Muscle layer of colon (tissue), 2 donors: ENCODE results near the gene COBLL1.

Source experiments
- H3K27ac ChIP-seq: one replicate; pipeline ENCODE4 v1.7.0; 2013; ENCODE audit warnings: low read depth, mild to moderate bottlenecking, low read length, moderate library complexity
- H3K27me3 ChIP-seq, 2 donors: one replicate each; pipeline ENCODE4 v1.7.0; 2013; ENCODE audit warnings: low read length in 2 of 2, mild to moderate bottlenecking in 2 of 2; ENCODE audit not compliant: insufficient read depth in 2 of 2, control insufficient read depth in 1 of 2
- H3K36me3 ChIP-seq: one replicate; pipeline ENCODE4 v1.7.0; 2013; ENCODE audit warnings: mild to moderate bottlenecking, low read length; ENCODE audit not compliant: insufficient read depth
- H3K4me1 ChIP-seq: one replicate; pipeline ENCODE4 v1.7.0; 2013; ENCODE audit warnings: mild to moderate bottlenecking, low read length; ENCODE audit not compliant: insufficient read depth
- H3K4me3 ChIP-seq, 2 donors: one replicate each; pipeline ENCODE4 v1.7.0; 2013; ENCODE audit warnings: low read length in 2 of 2, low read depth in 1 of 2, mild to moderate bottlenecking in 1 of 2, moderate library complexity in 1 of 2
- H3K9ac ChIP-seq: one replicate; pipeline ENCODE4 v1.7.0; 2013; ENCODE audit warnings: low read length
- H3K9me3 ChIP-seq: one replicate; pipeline ENCODE4 v1.7.0; 2013; ENCODE audit warnings: mild to moderate bottlenecking, low read length
- donor health status: abdominal sarcoma.
- donor health status: Adenocarcinoma of cecum.

The COBLL1 gene

GRCh38 chr2:164780611-164781178 lies 60.9 kb downstream of the COBLL1 start:
- H3K9ac ChIP-seq = no peak overlapping the region
- H3K4me1 ChIP-seq = peaks cover 21% of the 10 kb centered on the region
- no peak overlapping the region for H3K27ac ChIP-seq

GRCh38 chr2:164779383-164780057 lies 62.1 kb downstream of the COBLL1 start:
- no peaks in the 10 kb centered on the region for H3K27me3 ChIP-seq
- H3K9ac ChIP-seq = no peak overlapping the region
- no peaks in the 10 kb centered on the region for H3K36me3 ChIP-seq
- peaks cover 13% of the 10 kb centered on the region for H3K4me1 ChIP-seq
- no peaks in the 10 kb centered on the region for H3K9me3 ChIP-seq
- H3K27ac ChIP-seq = no peak overlapping the region
- H3K4me3 ChIP-seq = no peak overlapping the region

More at GRCh38 chr2:164780611-164781178, 60.9 kb downstream of the COBLL1 start:
- H3K36me3 ChIP-seq = no peaks in the 10 kb centered on the region
- no peaks in the 10 kb centered on the region for H3K9me3 ChIP-seq
- H3K27me3 ChIP-seq = no peaks in the 10 kb centered on the region
- no peak overlapping the region for H3K4me3 ChIP-seq

GRCh38 chr2:164778723-164779122 lies 62.9 kb downstream of the COBLL1 start:
- Histone ChIP-seq H3K27ac (no peak overlapping the region), H3K9ac (no peak overlapping the region), H3K4me3 (no peak overlapping the region), H3K9me3 (no peaks in the 10 kb centered on the region), H3K27me3 (no peaks in the 10 kb centered on the region), H3K36me3 (no peaks in the 10 kb centered on the region), H3K4me1 (peaks cover 10% of the 10 kb centered on the region)

GRCh38 chr2:164777847-164778461 lies 63.7 kb downstream of the COBLL1 start:
- no peak overlapping the region for H3K4me3 ChIP-seq
- H3K9ac ChIP-seq = no peak overlapping the region
- H3K27ac ChIP-seq = no peak overlapping the region
- no peaks in the 10 kb centered on the region for H3K36me3 ChIP-seq
- no peaks in the 10 kb centered on the region for H3K27me3 ChIP-seq
- no peaks in the 10 kb centered on the region for H3K9me3 ChIP-seq
- H3K4me1 ChIP-seq = peaks cover 2% of the 10 kb centered on the region

DNA sequence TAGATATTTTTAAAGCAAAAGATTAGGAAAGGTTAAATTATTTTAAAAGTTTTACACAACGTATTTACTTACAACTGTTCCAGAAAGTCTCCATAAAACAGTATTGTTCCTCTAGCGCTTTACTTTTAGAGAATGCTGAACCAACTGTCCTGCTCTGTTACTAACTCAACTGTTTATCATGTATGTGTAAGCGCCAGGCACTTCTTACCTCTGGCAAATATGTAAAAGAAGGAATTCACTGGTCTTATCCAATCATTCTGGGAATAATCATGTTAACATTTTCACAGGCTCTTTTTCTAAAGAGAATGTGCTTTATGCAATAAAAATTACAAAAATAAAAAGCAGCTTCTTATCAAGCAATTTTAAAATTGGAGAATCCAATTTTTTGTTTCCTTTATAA lies 68.0 kb downstream of the COBLL1 start:
- no peaks in the 10 kb centered on the region for H3K9me3 ChIP-seq
- H3K4me1 ChIP-seq = no peaks in the 10 kb centered on the region
- H3K9ac ChIP-seq = no peak overlapping the region
- no peaks in the 10 kb centered on the region for H3K36me3 ChIP-seq
- no peaks in the 10 kb centered on the region for H3K27me3 ChIP-seq
- no peak overlapping the region for H3K27ac ChIP-seq
- no peak overlapping the region for H3K4me3 ChIP-seq

DNA sequence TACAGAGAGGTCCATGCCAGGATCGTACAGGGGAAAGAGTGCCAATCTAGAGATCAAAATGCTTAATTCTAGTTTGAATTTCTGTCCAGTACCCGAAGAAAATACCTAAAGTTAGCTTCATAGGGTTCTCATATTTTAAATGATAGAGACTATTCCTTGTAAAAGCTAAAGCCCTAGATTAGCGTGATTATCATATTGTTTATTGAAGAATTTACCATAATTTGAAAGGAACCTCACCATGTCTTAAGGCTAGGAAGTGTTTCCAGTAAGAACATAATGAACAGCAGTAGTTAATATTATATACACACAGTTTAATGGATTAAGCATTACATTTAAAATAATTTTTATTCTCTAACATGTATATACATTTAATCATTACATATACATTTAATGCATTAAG lies 68.5 kb downstream of the COBLL1 start:
- H3K27me3 ChIP-seq = no peaks in the 10 kb centered on the region
- no peak overlapping the region for H3K27ac ChIP-seq
- no peaks in the 10 kb centered on the region for H3K36me3 ChIP-seq
- no peaks in the 10 kb centered on the region for H3K4me1 ChIP-seq
- H3K9ac ChIP-seq = no peak overlapping the region
- H3K9me3 ChIP-seq = no peaks in the 10 kb centered on the region
- no peak overlapping the region for H3K4me3 ChIP-seq

DNA sequence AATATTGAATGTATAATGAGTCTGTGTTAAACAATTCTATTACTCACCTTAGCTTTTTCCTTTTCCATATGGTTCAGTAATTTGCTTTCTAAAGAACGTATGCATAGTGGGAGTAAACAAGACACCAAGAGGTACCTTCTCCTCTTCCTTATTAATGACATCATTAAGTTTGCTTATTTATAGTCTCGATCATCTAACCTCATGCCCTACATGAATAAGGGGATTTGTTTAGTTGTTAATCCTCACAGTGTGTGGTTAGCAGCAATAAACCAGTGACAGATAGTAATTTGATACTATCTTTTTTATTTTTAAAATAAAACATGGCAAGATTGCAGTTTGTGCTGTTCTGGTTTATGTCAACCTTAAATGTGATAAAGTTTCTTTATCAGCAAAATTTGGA lies 69.7 kb downstream of the COBLL1 start:
- no peaks in the 10 kb centered on the region for H3K4me1 ChIP-seq
- H3K9me3 ChIP-seq = no peaks in the 10 kb centered on the region
- no peaks in the 10 kb centered on the region for H3K27me3 ChIP-seq
- H3K27ac ChIP-seq = no peak overlapping the region
- no peaks in the 10 kb centered on the region for H3K36me3 ChIP-seq
- H3K4me3 ChIP-seq = no peak overlapping the region
- no peak overlapping the region for H3K9ac ChIP-seq

DNA sequence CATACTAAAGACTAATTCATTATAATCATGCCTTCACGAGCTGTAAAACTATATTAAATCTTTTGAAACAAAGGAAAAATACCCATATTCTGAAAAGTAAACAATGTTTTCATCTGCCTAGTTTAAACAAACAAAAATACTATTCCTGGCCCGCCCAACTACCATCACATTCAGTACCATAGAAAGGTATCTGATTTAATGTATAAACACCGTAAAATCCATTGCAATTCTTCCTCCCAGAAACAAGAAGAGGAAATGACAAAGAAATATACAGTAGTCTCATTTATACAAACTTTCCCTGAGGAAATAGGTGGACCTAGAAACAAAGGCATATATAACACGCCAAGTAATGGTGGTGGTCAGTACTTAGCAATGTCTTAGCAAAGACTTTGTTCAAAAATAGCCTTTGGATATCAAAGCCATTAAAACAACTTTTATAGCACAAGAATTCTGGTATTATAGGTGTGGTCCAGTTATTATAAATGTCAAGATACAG lies 71.2 kb downstream of the COBLL1 start:
- Histone ChIP-seq H3K9me3 (no peaks in the 10 kb centered on the region), H3K4me1 (no peaks in the 10 kb centered on the region), H3K27me3 (no peaks in the 10 kb centered on the region), H3K9ac (no peak overlapping the region), H3K27ac (no peak overlapping the region), H3K36me3 (no peaks in the 10 kb centered on the region), H3K4me3 (no peak overlapping the region)

DNA sequence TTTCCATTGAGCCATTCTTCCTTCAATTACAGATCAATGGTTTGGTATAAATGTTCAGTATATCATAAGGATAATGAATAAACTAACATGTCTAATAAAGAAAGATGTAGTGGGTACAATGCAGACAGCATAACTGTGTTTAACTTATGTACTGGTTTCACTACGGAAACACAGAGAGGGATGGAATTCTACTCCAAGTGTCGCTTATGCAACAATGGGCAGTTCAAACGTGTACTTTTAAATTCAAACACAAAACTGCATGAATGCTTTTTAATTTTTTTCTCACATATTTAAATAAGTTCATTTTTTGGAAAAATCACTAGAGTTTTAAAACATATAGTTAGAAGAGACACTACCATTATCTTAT lies 74.7 kb downstream of the COBLL1 start:
- Histone ChIP-seq H3K4me1 (no peaks in the 10 kb centered on the region), H3K9ac (no peak overlapping the region), H3K27me3 (no peaks in the 10 kb centered on the region), H3K4me3 (no peak overlapping the region), H3K36me3 (no peaks in the 10 kb centered on the region), H3K9me3 (no peaks in the 10 kb centered on the region), H3K27ac (no peak overlapping the region)

DNA sequence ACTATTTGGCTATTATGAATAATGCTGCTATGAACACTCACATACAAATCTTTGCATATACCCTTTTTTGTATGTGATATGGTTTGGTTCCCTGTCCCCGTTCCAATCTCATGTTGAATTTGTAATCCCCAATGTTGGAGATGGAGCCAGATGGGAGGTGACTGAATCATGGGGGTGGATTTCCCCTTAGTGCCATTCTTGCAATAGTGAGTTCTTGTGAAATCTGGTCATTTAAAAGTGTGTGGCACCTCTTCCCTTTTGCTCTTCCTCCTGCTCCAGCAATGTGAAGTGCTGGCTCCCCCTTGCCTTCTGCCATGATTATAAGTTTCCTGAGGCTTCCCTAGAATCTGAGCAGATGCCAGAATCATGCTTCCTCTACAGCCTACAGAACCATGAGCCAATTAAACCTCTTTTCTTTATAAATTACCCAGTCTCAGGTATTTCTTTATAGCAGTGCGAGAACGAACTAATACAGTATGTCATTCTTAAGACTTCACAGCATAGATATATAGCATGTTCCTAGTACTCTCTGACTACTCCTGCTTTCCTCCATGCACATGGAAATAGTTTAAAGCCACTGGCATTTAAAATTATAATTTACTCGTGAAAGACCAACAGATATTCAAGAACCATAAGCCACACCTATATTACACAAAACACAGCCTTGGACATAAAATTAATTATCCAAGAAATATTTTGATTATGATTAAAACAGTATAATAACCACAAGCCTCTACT lies 75.2 kb downstream of the COBLL1 start:
- Histone ChIP-seq H3K9ac (no peak overlapping the region), H3K27me3 (no peaks in the 10 kb centered on the region), H3K4me1 (no peaks in the 10 kb centered on the region), H3K9me3 (no peaks in the 10 kb centered on the region), H3K4me3 (no peak overlapping the region), H3K36me3 (no peaks in the 10 kb centered on the region), H3K27ac (no peak overlapping the region)

DNA sequence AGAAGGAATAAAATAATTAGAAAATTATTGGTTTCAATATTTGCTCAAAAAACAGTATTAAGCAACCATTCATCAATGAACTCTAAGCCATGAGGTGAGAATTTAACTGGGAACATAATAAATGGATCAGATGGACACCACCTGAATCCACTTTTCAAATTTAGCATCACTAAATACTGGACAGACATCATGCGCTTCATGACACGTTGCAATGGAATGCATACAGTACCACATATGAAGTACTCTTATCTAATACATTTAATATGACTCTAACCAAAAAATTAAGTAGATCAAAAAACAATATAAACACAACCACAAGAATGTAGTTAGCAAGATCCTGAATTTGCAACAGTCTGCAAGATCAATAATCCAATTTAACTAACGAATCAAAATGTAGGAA lies 76.6 kb downstream of the COBLL1 start:
- H3K9me3 ChIP-seq = no peaks in the 10 kb centered on the region
- H3K9ac ChIP-seq = no peak overlapping the region
- H3K36me3 ChIP-seq = no peaks in the 10 kb centered on the region
- no peaks in the 10 kb centered on the region for H3K4me1 ChIP-seq
- H3K27me3 ChIP-seq = no peaks in the 10 kb centered on the region
- H3K27ac ChIP-seq = no peak overlapping the region
- no peak overlapping the region for H3K4me3 ChIP-seq
